HEK293 (cell line): ENCODE data around the gene MARCHF5.

Experiments used
- CTCF ChIP-seq: fragments of 450-650 bp; formaldehyde crosslinking; IDR thresholded peaks from 2 replicates; pipeline ENCODE4 v1.5.1; 2016; ENCODE audit warnings: missing biosample characterization, missing genetic modification characterization
- RBAK ChIP-seq: fragments of 450-650 bp; formaldehyde crosslinking; IDR thresholded peaks from 2 replicates; pipeline ENCODE4 v1.5.1; 2016; ENCODE audit warnings: missing biosample characterization, missing genetic modification characterization
- ZBTB1 ChIP-seq: fragments of 450-650 bp; formaldehyde crosslinking; IDR thresholded peaks from 2 replicates; pipeline ENCODE4 v1.5.1; 2016; ENCODE audit warnings: missing biosample characterization, missing genetic modification characterization
- ZFP69B ChIP-seq: fragments of 450-650 bp; formaldehyde crosslinking; IDR thresholded peaks from 2 replicates; pipeline ENCODE4 v1.5.1; 2016; ENCODE audit warnings: missing biosample characterization, missing genetic modification characterization
- ZNF121 ChIP-seq: fragments of 450-650 bp; formaldehyde crosslinking; IDR thresholded peaks from 2 replicates; pipeline ENCODE4 v1.5.1; 2016; ENCODE audit warnings: missing biosample characterization, missing genetic modification characterization
- ZNF175 ChIP-seq: fragments of 450-650 bp; formaldehyde crosslinking; IDR thresholded peaks from 2 replicates; pipeline ENCODE4 v1.5.1; 2016; ENCODE audit warnings: missing biosample characterization, missing genetic modification characterization
- ZNF354C ChIP-seq: fragments of 450-650 bp; formaldehyde crosslinking; IDR thresholded peaks from 2 replicates; pipeline ENCODE4 v1.5.1; 2016; ENCODE audit warnings: missing biosample characterization, missing genetic modification characterization, low read depth, borderline replicate concordance
- TF ChIP-seq, protein P1 (sequence below): fragments of 450-650 bp; formaldehyde crosslinking; IDR thresholded peaks from 2 replicates; pipeline ENCODE4 v1.5.1; 2016; ENCODE audit warnings: missing biosample characterization, missing genetic modification characterization, low read depth

- no peak for TF ChIP-seq ZNF354C (tag by site-specific recombination)
- no peak for TF ChIP-seq ZFP69B
- TF ChIP-seq, protein P1, sequence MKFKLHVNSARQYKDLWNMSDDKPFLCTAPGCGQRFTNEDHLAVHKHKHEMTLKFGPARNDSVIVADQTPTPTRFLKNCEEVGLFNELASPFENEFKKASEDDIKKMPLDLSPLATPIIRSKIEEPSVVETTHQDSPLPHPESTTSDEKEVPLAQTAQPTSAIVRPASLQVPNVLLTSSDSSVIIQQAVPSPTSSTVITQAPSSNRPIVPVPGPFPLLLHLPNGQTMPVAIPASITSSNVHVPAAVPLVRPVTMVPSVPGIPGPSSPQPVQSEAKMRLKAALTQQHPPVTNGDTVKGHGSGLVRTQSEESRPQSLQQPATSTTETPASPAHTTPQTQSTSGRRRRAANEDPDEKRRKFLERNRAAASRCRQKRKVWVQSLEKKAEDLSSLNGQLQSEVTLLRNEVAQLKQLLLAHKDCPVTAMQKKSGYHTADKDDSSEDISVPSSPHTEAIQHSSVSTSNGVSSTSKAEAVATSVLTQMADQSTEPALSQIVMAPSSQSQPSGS (tag by site-specific recombination), result no peak
- TF ChIP-seq ZNF121 (tag by site-specific recombination), result no peak
- no peak for TF ChIP-seq CTCF
- TF ChIP-seq ZNF175, result no peak
- TF ChIP-seq RBAK (tag by site-specific recombination), result no peak
- no peak for TF ChIP-seq ZBTB1
Measured at GRCh38 chr10:92298487-92298886, 7.5 kb downstream of the MARCHF5 start.
